ENCODE data around the gene CMTM6. TPM values are rescaled to one million over a fixed set of nuclear protein-coding genes. Genes with fewer than 3 reads are reported as not detected.
A peak's percentile ranks its signal among the peaks of the same experiment; 100 is the strongest.

CMTM6 gene
- total RNA-seq, 2 donors from 2014 or later: 79.8 to 237 TPM

- peak overlapping the region; percentile 63 to 78 for H3K4me3 ChIP-seq
- no peak for TF ChIP-seq POLR2AphosphoS5 (IDR thresholded peaks at IDR 0.05)
- TF ChIP-seq CTCF (IDR thresholded peaks at IDR 0.05): no peak
- no peak for TF ChIP-seq POLR2A (IDR thresholded peaks at IDR 0.05)
- H3K9me3 ChIP-seq: no peaks in the 10 kb centered on the region
- DNase-seq (ENCODE audit: low spot score): no peak
- no peaks in the 10 kb centered on the region for H3K36me3 ChIP-seq
- WGBS: 67% methylated on average over 25 of the region's 25 CpGs
- H3K27me3 ChIP-seq (replicated peaks; ENCODE audit: insufficient read depth): no peaks in the 10 kb centered on the region
- H3K27ac ChIP-seq: peak overlapping the region in 1 of 2 donors; percentile 84
- intact Hi-C loops (cut with DNase I): loop anchor here (5.0 kb wide), 2 partner anchors 71 to 281 kb away; partner anchors contain the start of gene DYNC1LI1
- no peaks in the 10 kb centered on the region for H3K4me1 ChIP-seq (replicated peaks)
Observed at GRCh38 chr3:32500880-32501782, 1.5 kb downstream of the CMTM6 start.

- Histone ChIP-seq H3K4me1 (replicated peaks) (no peaks in the 10 kb centered on the region), H3K27ac (no peak overlapping the region), H3K4me3 (no peak overlapping the region), H3K9me3 (no peaks in the 10 kb centered on the region), H3K36me3 (no peaks in the 10 kb centered on the region), H3K27me3 (replicated peaks; ENCODE audit: insufficient read depth) (no peaks in the 10 kb centered on the region)
- whole genome bisulfite sequencing: 54% methylated on average over 2 of the region's 2 CpGs
- TF ChIP-seq POLR2AphosphoS5 (IDR thresholded peaks at IDR 0.05) (no peak), CTCF (IDR thresholded peaks at IDR 0.05) (no peak), POLR2A (IDR thresholded peaks at IDR 0.05) (no peak)
- intact Hi-C loops (cut with DNase I): loop anchor here (5.0 kb wide), 2 partner anchors 72 to 282 kb away; partner anchors contain the start of gene DYNC1LI1
- no peak for DNase-seq (ENCODE audit: low spot score)
Observed at GRCh38 chr3:32500231-32500630, 2.4 kb downstream of the CMTM6 start.

GRCh38 chr3:32499585-32499984 is 3.1 kb downstream of the CMTM6 start:
- intact Hi-C loops (cut with DNase I): no loop called here
- Histone ChIP-seq H3K4me3 (no peak overlapping the region), H3K27me3 (replicated peaks; ENCODE audit: insufficient read depth) (no peaks in the 10 kb centered on the region), H3K36me3 (no peaks in the 10 kb centered on the region), H3K4me1 (replicated peaks) (no peaks in the 10 kb centered on the region), H3K9me3 (no peaks in the 10 kb centered on the region), H3K27ac (no peak overlapping the region)
- WGBS: 88% methylated on average over 2 of the region's 2 CpGs
- DNase-seq (ENCODE audit: low spot score): no peak
- TF ChIP-seq POLR2A (IDR thresholded peaks at IDR 0.05) (no peak), POLR2AphosphoS5 (IDR thresholded peaks at IDR 0.05) (no peak), CTCF (IDR thresholded peaks at IDR 0.05) (no peak)

- H3K27ac ChIP-seq: no peak overlapping the region
- H3K27me3 ChIP-seq (replicated peaks; ENCODE audit: insufficient read depth): no peaks in the 10 kb centered on the region
- intact Hi-C loops (cut with DNase I): no loop called here
- no peaks in the 10 kb centered on the region for H3K36me3 ChIP-seq
- DNase-seq (ENCODE audit: low spot score): no peak
- no peaks in the 10 kb centered on the region for H3K9me3 ChIP-seq
- no peak for TF ChIP-seq CTCF (IDR thresholded peaks at IDR 0.05)
- no peaks in the 10 kb centered on the region for H3K4me1 ChIP-seq (replicated peaks)
- WGBS: 85% methylated on average over 3 of the region's 3 CpGs
- H3K4me3 ChIP-seq: no peak overlapping the region
Observed at GRCh38 chr3:32498992-32499391, 3.7 kb downstream of the CMTM6 start.

- DNase-seq (ENCODE audit: low spot score): no peak
- 79% methylated on average over 3 of the region's 3 CpGs for WGBS
- no peak for TF ChIP-seq POLR2A (IDR thresholded peaks at IDR 0.05)
- TF ChIP-seq POLR2AphosphoS5 (IDR thresholded peaks at IDR 0.05): no peak
- no peak for TF ChIP-seq CTCF (IDR thresholded peaks at IDR 0.05)
- no peaks in the 10 kb centered on the region for H3K27me3 ChIP-seq (replicated peaks; ENCODE audit: insufficient read depth)
- no peak overlapping the region for H3K4me3 ChIP-seq
- H3K27ac ChIP-seq: no peak overlapping the region
- no peaks in the 10 kb centered on the region for H3K4me1 ChIP-seq (replicated peaks)
- H3K36me3 ChIP-seq: no peaks in the 10 kb centered on the region
- H3K9me3 ChIP-seq: no peaks in the 10 kb centered on the region
- intact Hi-C loops (cut with DNase I): no loop called here
Observed at GRCh38 chr3:32498252-32498651, 4.4 kb downstream of the CMTM6 start.

Data from prostate gland (tissue), 2 donors.